DMS 273 (cell line): Measurements from ENCODE around the gene ARHGAP27.
"Not testable (repeated sequence)": the region's sequence is repeated elsewhere in the genome, so short reads cannot be mapped to it uniquely, and the experiment has no call there.

Experiments used
- DNase-seq: peaks from one replicate; lab custom pipeline; 2025; ENCODE audit not compliant: unreplicated experiment; lab: John Stamatoyannopoulos, UW

ARHGAP27 gene

DNA sequence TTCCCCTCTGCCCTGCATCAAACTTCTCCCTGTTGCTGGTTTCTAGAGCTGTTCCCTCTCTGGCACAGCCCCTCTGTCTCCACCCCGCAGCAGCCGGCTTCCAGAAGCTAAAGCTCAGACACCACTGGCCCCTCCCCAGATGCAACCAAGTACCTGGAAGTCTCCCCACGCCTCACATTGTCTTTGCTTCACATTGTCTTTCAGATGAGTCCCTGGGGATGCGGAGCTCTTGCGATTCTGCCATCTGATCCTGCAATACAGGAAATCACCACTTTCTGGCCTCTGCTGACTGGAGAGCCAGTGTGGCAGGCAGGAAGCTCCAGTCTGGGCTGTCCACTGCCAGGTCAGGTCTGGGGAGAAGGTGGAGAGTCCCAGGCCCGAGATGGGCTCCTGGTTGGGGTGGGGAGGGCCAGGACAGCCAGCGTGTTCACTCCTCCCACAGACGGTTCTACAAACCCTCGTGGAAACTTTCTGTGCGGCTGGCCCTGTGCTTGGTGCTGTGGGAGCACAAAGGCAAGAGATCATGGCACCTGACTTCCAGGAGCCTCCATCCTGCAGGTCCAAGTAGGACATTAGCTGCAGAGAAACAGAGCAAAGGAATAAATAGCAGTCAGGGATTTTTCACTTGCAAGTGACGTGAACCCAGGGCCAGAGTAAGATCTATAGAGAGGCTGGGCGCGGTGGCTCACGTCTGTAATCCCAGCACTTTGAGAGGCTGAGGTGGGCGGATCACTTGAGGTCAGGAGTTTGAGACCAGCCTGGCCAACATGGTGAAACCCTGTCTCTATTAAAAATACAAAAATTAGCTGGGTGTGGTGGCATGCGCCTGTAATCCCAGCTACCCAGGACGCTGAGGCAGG lies 67.9 kb downstream of the ARHGAP27 start:
- DNase-seq, result no peak

DNA sequence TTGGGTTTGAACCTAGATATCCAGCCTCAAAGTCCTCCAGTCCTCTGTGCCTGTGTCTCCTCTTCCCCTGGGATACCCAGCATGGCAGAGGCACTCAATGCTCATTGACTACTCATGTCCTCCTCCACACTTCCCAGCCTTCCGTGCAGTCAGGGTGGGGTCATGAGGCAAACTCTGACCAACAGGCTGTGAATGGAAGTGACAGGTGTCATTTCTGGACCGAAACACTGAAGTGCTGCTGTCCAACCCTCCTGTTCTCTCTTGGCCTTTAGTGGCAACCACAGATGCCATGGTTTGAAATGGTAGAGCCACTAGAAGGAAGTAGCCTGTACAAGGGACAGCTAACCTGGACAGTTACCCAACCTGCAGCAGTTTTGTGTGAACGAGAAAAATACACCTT lies 69.2 kb downstream of the ARHGAP27 start:
- DNase-seq, result no peak

DNA sequence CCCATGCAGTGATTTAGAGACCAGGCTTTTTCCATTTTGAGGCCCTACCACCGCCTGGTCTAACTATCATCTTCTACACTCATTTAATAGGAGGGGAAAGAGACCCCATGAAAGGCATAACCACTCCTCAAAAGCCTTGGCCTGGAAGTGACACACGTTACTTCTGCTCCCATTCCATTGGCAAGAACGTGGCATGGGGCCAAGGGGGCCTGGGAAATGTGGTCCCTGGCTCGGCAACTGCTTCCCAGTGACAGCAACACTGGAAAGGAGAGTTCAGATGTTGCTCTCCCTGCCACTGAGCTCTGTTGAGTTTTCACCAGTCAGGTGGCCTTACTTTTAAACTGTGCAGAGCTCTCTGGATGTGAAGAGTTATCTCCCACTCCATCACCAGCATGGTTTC lies 70.7 kb downstream of the ARHGAP27 start:
- DNase-seq, result no peak

GRCh38 chr17:45361451-45361850 lies 71.2 kb downstream of the ARHGAP27 start:
- DNase-seq, result no peak

GRCh38 chr17:45357364-45357997 lies 75.2 kb downstream of the ARHGAP27 start:
- DNase-seq, result no peak

DNA sequence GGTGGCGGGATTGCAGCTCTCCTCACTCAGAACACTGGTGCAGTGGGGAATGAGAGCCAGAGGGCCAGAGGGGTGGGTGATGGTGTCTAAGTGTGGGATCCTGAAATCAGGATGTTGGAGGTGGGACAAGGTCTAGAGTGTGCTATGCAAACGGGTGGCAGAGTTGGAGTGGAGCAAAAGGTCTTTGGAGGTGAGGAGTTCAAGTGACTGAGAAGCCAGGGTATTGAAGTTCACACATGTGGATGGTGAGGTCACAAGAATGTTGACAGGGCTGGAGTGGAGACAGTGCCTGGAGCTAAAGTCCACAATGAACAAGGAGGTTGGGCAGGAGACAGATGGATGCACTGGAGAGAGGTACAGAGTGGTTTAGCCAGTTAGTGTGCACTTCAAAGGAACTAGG lies 77.6 kb downstream of the ARHGAP27 start:
- no peak for DNase-seq

DNA sequence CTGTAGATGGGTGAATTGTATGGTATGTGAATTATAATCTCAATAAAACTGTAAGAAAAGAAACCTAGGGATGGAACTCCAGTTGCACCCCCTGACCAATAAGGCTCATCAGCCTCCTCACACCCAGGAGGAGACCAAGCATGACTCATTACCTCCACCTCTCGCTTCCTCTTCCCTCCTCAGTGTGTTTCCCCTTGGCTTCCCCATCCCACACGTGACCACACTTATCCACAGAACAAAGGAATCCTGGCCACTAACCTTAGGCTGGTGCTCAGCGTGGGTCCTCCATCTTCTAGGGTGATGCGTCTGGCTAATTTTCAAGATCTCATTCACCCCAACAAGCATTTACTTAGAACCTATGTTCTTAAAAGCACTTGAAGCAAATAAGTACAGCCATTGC lies 79.6 kb downstream of the ARHGAP27 start:
- no peak for DNase-seq

DNA sequence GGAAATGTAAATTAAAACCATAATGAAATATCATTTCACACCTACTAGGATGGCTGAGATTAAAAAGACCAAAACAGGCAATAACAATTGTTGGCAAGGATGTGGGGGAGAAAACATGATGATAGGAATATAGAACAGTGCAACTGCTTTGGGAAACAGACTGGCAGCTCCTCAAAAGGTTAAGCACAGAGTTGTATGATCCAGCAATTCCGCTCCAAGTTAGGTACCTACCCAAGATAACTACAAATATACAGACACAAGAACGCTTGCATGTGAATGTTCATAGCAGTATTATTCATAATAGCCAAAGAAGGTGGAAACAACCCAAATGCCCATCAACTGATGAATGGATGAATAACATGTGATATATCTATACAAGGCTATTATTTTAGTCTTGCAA lies 80.8 kb downstream of the ARHGAP27 start:
- DNase-seq, result no peak

- no peak for DNase-seq
These were observed 85.2 kb downstream of the ARHGAP27 start for GRCh38 chr17:45347444-45347843.

DNA sequence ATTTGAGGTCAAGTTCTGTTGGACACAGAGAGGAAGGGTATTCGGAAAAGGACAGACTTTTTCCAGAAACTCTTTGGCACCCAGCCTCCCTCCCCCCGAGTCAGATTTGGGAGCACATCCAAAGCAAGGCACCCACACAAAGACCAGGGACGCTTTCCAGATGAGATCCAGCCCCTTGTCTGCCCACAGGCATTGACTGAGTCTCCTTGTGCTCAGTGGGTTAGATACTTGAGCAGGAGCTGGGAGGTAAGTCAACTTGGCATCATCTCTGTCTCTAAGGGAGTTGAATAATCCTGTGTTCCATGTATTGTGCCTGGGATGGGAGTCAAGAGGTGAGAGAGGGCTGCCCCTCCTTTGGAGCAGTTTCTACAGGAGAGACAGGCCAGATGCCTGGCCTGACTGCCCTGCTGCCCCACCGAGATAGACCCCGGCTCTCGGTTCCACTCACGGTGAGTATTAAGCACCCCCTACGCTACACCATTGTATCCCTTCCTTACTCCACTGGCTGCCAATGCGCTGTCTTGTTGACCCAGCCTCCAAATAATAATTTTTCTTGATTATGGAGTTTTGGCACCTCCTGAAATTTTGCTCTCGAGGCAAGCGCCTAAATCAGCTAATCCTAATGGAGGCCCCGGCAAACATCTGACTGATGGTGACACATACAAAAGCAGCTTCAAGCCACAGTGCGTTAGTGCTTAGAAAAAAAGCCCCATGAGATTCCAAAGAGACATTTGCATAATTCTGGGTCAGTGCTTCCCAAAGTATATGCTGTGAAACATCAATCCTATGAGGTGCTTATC lies 86.3 kb downstream of the ARHGAP27 start:
- no peak for DNase-seq

DNA sequence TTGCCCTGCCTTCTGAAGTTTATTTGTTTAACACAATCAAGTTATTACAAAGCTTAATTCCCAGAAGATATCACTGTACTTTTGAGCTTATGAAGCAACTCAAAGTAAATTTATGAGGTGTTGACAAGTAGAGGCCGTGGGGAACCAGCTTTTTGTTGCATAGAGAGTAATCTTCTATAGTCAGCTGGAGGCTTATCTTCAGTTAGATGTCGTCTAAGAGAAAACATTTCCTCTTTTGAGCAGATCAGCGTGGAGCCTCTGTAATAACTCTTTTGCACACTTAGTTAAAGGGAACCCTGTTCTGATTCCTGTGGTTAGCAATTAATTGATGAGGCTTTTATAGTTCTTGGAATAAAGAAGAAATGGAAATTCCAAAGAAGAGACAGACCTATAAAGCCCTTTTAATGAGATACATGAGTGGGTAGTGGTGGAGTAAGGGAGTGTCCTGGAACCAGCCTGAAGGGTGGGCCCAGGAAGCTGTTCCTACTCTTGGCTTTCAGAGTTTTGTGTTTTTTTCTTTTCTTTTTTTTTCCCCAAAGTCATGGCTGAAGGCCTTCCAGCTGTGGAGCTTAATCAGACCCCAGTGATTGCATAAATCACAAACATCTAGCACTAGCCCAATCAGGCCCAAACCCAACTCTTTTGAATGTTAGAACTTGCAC lies 87.0 kb downstream of the ARHGAP27 start:
- DNase-seq, result no peak

GRCh38 chr17:45345246-45345553 lies 87.5 kb downstream of the ARHGAP27 start:
- DNase-seq, result no peak

DNA sequence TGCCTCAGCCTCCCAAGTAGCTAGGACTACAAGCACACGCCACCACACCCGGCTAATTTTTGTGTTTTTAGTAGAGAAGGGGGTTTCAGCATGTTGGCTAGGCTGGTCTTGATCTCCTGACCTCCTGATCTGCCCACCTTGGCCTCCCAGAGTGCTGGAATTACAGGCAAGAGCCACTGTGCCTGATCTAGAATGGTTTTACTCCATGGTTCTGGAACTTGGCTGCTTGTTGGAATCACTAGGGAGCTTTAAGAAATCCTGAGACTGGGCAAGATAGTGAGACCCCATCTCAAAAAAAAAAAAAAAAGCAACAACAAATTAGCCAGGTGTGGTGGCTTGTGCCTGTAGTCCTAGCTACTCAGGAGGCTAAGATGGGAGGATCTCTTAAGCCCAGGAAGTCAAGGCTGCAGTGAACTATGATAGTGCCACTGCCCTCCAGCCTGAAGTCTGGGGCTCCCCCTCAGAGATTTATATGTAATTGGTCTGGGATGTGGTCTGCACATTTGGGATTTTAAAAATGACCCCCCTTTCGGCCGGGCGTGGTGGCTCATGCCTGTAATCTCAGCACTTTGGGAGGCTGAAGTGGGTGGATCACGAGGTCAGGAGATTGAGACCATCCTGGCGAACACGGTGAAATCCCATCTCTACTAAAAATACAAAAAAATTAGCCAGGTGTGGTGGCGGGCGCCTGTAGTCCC lies 88.6 kb downstream of the ARHGAP27 start:
- not testable (repeated sequence) for DNase-seq
